GM18499 (cell line): ENCODE results near the gene SLC26A1.
A peak's percentile ranks its signal among the peaks of the same experiment; 100 is the strongest.

ENCODE experiments used
- ATAC-seq: cut with Tn5 transposase; IDR thresholded peaks from one replicate; pipeline ENCODE4 v1.9.1; 2021; ENCODE audit warnings: moderate number of reproducible peaks; ENCODE audit not compliant: insufficient read depth, unreplicated experiment

SLC26A1 gene

GRCh38 chr4:1029529-1029928 lies 36.3 kb upstream of the SLC26A1 start:
- no peak for ATAC-seq

- no peak for ATAC-seq
Observed at GRCh38 chr4:1028574-1029220, 35.5 kb upstream of the SLC26A1 start.

GRCh38 chr4:1027915-1028238 lies 34.7 kb upstream of the SLC26A1 start:
- ATAC-seq: no peak

- ATAC-seq: no peak
Observed at GRCh38 chr4:1027219-1027914, 34.2 kb upstream of the SLC26A1 start.

GRCh38 chr4:1026115-1026514 lies 32.9 kb upstream of the SLC26A1 start:
- peak; percentile 48 for ATAC-seq

GRCh38 chr4:1024882-1025545 lies 31.8 kb upstream of the SLC26A1 start:
- no peak for ATAC-seq

- no peak for ATAC-seq
Observed at GRCh38 chr4:1023895-1024740, 30.9 kb upstream of the SLC26A1 start.

GRCh38 chr4:1023075-1023640 lies 30.0 kb upstream of the SLC26A1 start:
- no peak for ATAC-seq

- no peak for ATAC-seq
Observed at GRCh38 chr4:1022739-1023066, 29.5 kb upstream of the SLC26A1 start.

- ATAC-seq: no peak
Observed at GRCh38 chr4:1022051-1022738, 29.0 kb upstream of the SLC26A1 start.

- ATAC-seq: peak; percentile 57
Observed at GRCh38 chr4:1021386-1022050, 28.3 kb upstream of the SLC26A1 start.

GRCh38 chr4:1019729-1020470 lies 26.7 kb upstream of the SLC26A1 start:
- ATAC-seq: no peak

GRCh38 chr4:1019320-1019719 lies 26.1 kb upstream of the SLC26A1 start:
- no peak for ATAC-seq

- no peak for ATAC-seq
Observed at GRCh38 chr4:1018147-1019020, 25.2 kb upstream of the SLC26A1 start.

GRCh38 chr4:1017706-1018105 lies 24.5 kb upstream of the SLC26A1 start:
- no peak for ATAC-seq

GRCh38 chr4:1017211-1017610 lies 24.0 kb upstream of the SLC26A1 start:
- ATAC-seq: no peak

GRCh38 chr4:1015746-1016145 lies 22.5 kb upstream of the SLC26A1 start:
- no peak for ATAC-seq

GRCh38 chr4:1015179-1015578 lies 22.0 kb upstream of the SLC26A1 start:
- no peak for ATAC-seq
